A673 (cell line): ENCODE data around the gene KCP. TPM values are rescaled to one million over a fixed set of nuclear protein-coding genes. Genes with fewer than 3 reads are reported as not detected.

Source experiments
- BruUV-seq: library from RNA; stranded (reverse); fragments of 400-500 nt; replicated peaks from 2 replicates; lab custom pipeline; 2021; lab: Mats Ljungman, UMichigan
- CTCF ChIA-PET: fragments of 300-600 bp; sonication (Branson Sonifier 250); formaldehyde crosslinking; loops from one replicate; lab custom pipeline; 2022; ENCODE audit warnings: antibody characterized with exemption; lab: Charles Lee
- POLR2A ChIA-PET: fragments of 300-600 bp; sonication (Branson Sonifier 250); formaldehyde crosslinking; loops from one replicate; lab custom pipeline; 2022; ENCODE audit warnings: antibody characterized with exemption; ENCODE audit not compliant: low non-redundant PET; lab: Charles Lee
- DNase-seq: peaks from one replicate; pipeline ENCODE4 v3.0.0-alpha.2; 2015; ENCODE audit warnings: low spot score
- H3K27ac ChIP-seq: fragments of 200-600 bp; sonication (generic); 2 replicates; pipeline ENCODE4 v1.5.1; 2016; ENCODE audit warnings: mixed run types, low read depth, mild to moderate bottlenecking, mixed read lengths, antibody characterized with exemption, low read length; ENCODE audit not compliant: poor library complexity, severe bottlenecking
- H3K27me3 ChIP-seq: fragments of 200-600 bp; sonication (generic); replicated peaks from 2 replicates; pipeline ENCODE4 v1.6.1; 2017; ENCODE audit warnings: mixed run types, low read depth, mild to moderate bottlenecking, mixed read lengths, antibody characterized with exemption, low read length; ENCODE audit not compliant: insufficient read depth, poor library complexity
- H3K36me3 ChIP-seq: fragments of 200-600 bp; sonication (generic); 2 replicates; pipeline ENCODE4 v1.6.1; 2016; ENCODE audit warnings: mixed run types, mild to moderate bottlenecking, mixed read lengths, antibody characterized with exemption, low read length; ENCODE audit not compliant: insufficient read depth, poor library complexity, severe bottlenecking
- H3K4me1 ChIP-seq: fragments of 200-600 bp; sonication (generic); 2 replicates; pipeline ENCODE4 v1.6.1; 2017; ENCODE audit warnings: mixed run types, mild to moderate bottlenecking, mixed read lengths, antibody characterized with exemption, low read length; ENCODE audit not compliant: insufficient read depth, poor library complexity, severe bottlenecking
- H3K4me3 ChIP-seq: fragments of 200-600 bp; sonication (generic); 2 replicates; pipeline ENCODE4 v1.5.1; 2016; ENCODE audit warnings: low read depth, mixed run types, mild to moderate bottlenecking, mixed read lengths, low read length; ENCODE audit not compliant: poor library complexity, severe bottlenecking
- H3K9me3 ChIP-seq: fragments of 200-600 bp; sonication (generic); 2 replicates; pipeline ENCODE4 v1.6.1; 2016; ENCODE audit warnings: mixed run types, low read depth, mild to moderate bottlenecking, mixed read lengths, antibody characterized with exemption, low read length; ENCODE audit not compliant: poor library complexity, severe bottlenecking
- CTCF ChIP-seq: fragments of 300-800, 200-600 bp; sonication (generic); conservative IDR thresholded peaks from 2 replicates; pipeline ENCODE4 v1.5.1; 2017; ENCODE audit warnings: low read depth, mild to moderate bottlenecking, antibody characterized with exemption, low read length, moderate library complexity, mixed read lengths
- EZH2 ChIP-seq: fragments of 200-600 bp; sonication (generic); IDR thresholded peaks from 2 replicates; pipeline ENCODE4 v1.6.1; 2017; ENCODE audit warnings: borderline replicate concordance, low read depth, mild to moderate bottlenecking, mixed read lengths, antibody characterized with exemption, low read length; ENCODE audit not compliant: poor library complexity, severe bottlenecking
- intact Hi-C: fragments of 100-400 bp; cut with micrococcal nuclease; formaldehyde crosslinking; loops from one replicate; pipeline ENCODE4 v1.10.0; 2022; ENCODE audit not compliant: unreplicated experiment
- total RNA-seq: library from RNA; stranded (reverse); gene quantifications from 2 replicates; pipeline ENCODE4 v1.2.3, GENCODE V29; 2021

Gene KCP
- total RNA-seq, 1 experiment from 2014 or later, result not detected

GRCh38 chr7:128874140-128875031 lies 36.1 kb downstream of the KCP start:
- Histone ChIP-seq H3K27ac (no peak overlapping the region), H3K36me3 (no peaks in the 10 kb centered on the region), H3K27me3 (no peaks in the 10 kb centered on the region), H3K9me3 (no peaks in the 10 kb centered on the region), H3K4me3 (no peak overlapping the region), H3K4me1 (no peaks in the 10 kb centered on the region)
- CTCF ChIA-PET, result no interaction called here
- POLR2A ChIA-PET, result no interaction called here
- DNase-seq, result no peak
- BruUV-seq, result no TSS peak
- no peak for TF ChIP-seq CTCF
- TF ChIP-seq EZH2, result no peak
- intact Hi-C loops, result no loop called here

- intact Hi-C loops, result no loop called here
- Histone ChIP-seq H3K4me3 (no peak overlapping the region), H3K27me3 (no peaks in the 10 kb centered on the region), H3K36me3 (no peaks in the 10 kb centered on the region), H3K27ac (no peak overlapping the region), H3K4me1 (no peaks in the 10 kb centered on the region), H3K9me3 (no peaks in the 10 kb centered on the region)
- CTCF ChIA-PET, result interaction anchor here (0.6 to 1.1 kb wide), 2 partner anchors 10 to 12 kb away, joined by 3 to 12 read pairs; partner anchors contain the start of gene ATP6V1F
- TF ChIP-seq CTCF (no peak), EZH2 (no peak)
- BruUV-seq, result no TSS peak
- DNase-seq, result no peak
- POLR2A ChIA-PET, result no interaction called here
Observed at GRCh38 chr7:128873234-128873633, 37.3 kb downstream of the KCP start.

GRCh38 chr7:128872394-128872824 lies 38.1 kb downstream of the KCP start:
- TF ChIP-seq CTCF (0 out of 2 replicates have a peak, but pooled peaks have one; percentile 22), EZH2 (no peak)
- H3K27me3 ChIP-seq, result no peaks in the 10 kb centered on the region
- H3K9me3 ChIP-seq, result no peaks in the 10 kb centered on the region
- intact Hi-C loops, result no loop called here
- no peak overlapping the region for H3K4me3 ChIP-seq
- H3K36me3 ChIP-seq, result no peaks in the 10 kb centered on the region
- H3K4me1 ChIP-seq, result no peaks in the 10 kb centered on the region
- ChIA-PET POLR2A (no interaction called here), CTCF (interaction anchor here (0.6 kb wide), 1 partner anchor 13 kb away, joined by 12 read pairs; no protein-coding TSS in a partner anchor)
- BruUV-seq, result no TSS peak
- no peak overlapping the region for H3K27ac ChIP-seq
- no peak for DNase-seq
